OCI-LY3 (cell line): Measurements from ENCODE around the gene AACS.

Source experiments
- H2AFZ ChIP-seq: fragments of 200-600, 300-600 bp; shearing (Covaris generic); 2 replicates; pipeline ENCODE4 v1.6.0; 2014; ENCODE audit warnings: antibody characterized with exemption, low read depth, low read length
- H3K27ac ChIP-seq: fragments of 200-600, 300-600 bp; sonication (generic); 2 replicates; pipeline ENCODE4 v1.5.1; 2014; ENCODE audit warnings: mild to moderate bottlenecking, low read length, moderate library complexity, mixed read lengths
- H3K27me3 ChIP-seq: fragments of 200-600, 300-600 bp; sonication (generic); 2 replicates; pipeline ENCODE4 v1.6.1; 2014; ENCODE audit warnings: low read depth, low read length, mixed read lengths
- H3K36me3 ChIP-seq: fragments of 200-600, 300-600 bp; sonication (generic); replicated peaks from 2 replicates; pipeline ENCODE3; 2014; ENCODE audit warnings: low read depth, low read length, mixed read lengths
- H3K4me1 ChIP-seq: fragments of 300-600, 200-600 bp; sonication (generic); 2 replicates; pipeline ENCODE4 v1.6.1; 2014; ENCODE audit warnings: low read length, mixed read lengths
- H3K4me2 ChIP-seq: fragments of 200-600, 300-600 bp; sonication (generic); 2 replicates; pipeline ENCODE4 v1.6.1; 2014; ENCODE audit warnings: low read length, mixed read lengths
- H3K4me3 ChIP-seq: fragments of 300-600, 200-600 bp; sonication (generic); 2 replicates; pipeline ENCODE4 v1.5.1; 2014; ENCODE audit warnings: antibody characterized with exemption, mild to moderate bottlenecking, low read length, moderate library complexity
- H3K79me2 ChIP-seq: fragments of 300-600, 200-600 bp; shearing (Covaris generic); 2 replicates; pipeline ENCODE4 v1.6.1; 2014; ENCODE audit warnings: mild to moderate bottlenecking, low read length, mixed read lengths
- H3K9ac ChIP-seq: fragments of 300-600, 200-600 bp; shearing (Covaris generic); 2 replicates; pipeline ENCODE4 v1.6.0; 2014; ENCODE audit warnings: mild to moderate bottlenecking, low read length, moderate library complexity
- H3K9me3 ChIP-seq: fragments of 200-600, 300-600 bp; shearing (Covaris generic); 2 replicates; pipeline ENCODE4 v1.6.1; 2014; ENCODE audit warnings: low read length, mixed read lengths; ENCODE audit not compliant: insufficient read depth
- H4K20me1 ChIP-seq: fragments of 200-600, 300-600 bp; sonication (generic); 2 replicates; pipeline ENCODE4 v1.6.1; 2016; ENCODE audit warnings: low read length, mixed read lengths; ENCODE audit not compliant: insufficient read depth
- EZH2phosphoT487 ChIP-seq: fragments of 200-600 bp; shearing (Covaris generic); IDR thresholded peaks from 2 replicates; pipeline ENCODE4 v1.6.1; 2018; ENCODE audit warnings: antibody characterized with exemption, mixed run types, low read depth
- TF ChIP-seq, protein P1 (sequence below): fragments of 200-600, 300-600 bp; sonication (generic); IDR thresholded peaks from 2 replicates; pipeline ENCODE4 v1.5.1; 2014; ENCODE audit warnings: antibody characterized with exemption, low read length, low read depth

The AACS gene

DNA sequence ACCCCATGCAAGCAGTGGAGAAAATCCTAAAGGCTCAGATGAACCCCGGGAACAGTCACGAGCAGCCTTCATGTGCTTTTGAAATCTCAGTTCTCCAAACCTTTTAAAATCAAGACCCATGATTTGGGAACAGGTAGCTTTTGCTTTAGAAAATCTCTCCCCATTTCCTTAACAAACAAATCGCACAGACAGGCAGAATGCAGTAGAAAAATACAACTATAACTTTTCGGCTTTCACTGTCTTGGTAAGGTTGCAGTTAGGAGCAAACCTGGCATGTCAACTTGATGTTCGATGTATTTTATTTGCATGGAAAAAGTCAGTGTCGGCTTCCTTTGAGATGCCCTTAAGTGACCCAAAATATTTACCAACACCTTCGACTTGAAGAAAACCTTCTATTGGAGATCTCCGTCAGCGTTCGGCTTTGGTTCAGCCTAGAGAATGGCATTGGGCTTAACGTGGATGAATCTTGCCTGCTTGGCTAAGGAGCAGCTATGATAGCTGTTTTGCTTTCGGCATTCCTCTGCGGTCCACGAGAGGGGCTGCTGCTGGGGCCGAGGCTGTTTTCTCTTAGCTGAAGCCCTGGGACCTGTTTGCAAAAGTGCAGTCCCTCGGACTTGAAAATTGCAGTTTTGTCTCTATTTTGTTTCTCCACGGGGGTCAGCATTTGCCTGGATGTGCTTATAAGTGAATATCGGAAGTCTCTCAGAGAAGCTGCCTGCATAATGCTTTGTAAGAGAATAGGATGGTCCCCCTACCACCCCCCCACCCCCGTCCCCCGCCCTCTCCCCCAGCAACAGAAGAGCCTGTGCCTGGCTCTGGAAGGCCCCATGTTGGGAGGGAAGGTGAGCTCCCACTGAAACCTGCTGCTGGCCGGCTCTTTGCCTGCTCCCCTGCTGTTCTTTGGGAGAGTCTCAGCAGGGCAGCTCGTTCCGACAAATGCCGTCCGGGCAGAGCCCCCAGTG is 122.8 kb downstream of the AACS start:
- H3K4me3 ChIP-seq = no peak overlapping the region
- H3K79me2 ChIP-seq = no peaks in the 10 kb centered on the region
- peaks cover 17% of the 10 kb centered on the region for H3K4me1 ChIP-seq
- H3K4me2 ChIP-seq = no peak overlapping the region
- no peak overlapping the region for H3K9ac ChIP-seq
- no peak overlapping the region for H3K27ac ChIP-seq
- no peaks in the 10 kb centered on the region for H3K9me3 ChIP-seq
- TF ChIP-seq EZH2phosphoT487 = no peak
- TF ChIP-seq, protein P1, sequence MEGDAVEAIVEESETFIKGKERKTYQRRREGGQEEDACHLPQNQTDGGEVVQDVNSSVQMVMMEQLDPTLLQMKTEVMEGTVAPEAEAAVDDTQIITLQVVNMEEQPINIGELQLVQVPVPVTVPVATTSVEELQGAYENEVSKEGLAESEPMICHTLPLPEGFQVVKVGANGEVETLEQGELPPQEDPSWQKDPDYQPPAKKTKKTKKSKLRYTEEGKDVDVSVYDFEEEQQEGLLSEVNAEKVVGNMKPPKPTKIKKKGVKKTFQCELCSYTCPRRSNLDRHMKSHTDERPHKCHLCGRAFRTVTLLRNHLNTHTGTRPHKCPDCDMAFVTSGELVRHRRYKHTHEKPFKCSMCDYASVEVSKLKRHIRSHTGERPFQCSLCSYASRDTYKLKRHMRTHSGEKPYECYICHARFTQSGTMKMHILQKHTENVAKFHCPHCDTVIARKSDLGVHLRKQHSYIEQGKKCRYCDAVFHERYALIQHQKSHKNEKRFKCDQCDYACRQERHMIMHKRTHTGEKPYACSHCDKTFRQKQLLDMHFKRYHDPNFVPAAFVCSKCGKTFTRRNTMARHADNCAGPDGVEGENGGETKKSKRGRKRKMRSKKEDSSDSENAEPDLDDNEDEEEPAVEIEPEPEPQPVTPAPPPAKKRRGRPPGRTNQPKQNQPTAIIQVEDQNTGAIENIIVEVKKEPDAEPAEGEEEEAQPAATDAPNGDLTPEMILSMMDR = no peak
- no peaks in the 10 kb centered on the region for H4K20me1 ChIP-seq
- no peaks in the 10 kb centered on the region for H3K36me3 ChIP-seq
- H3K27me3 ChIP-seq = peaks cover 20% of the 10 kb centered on the region
- H2AFZ ChIP-seq = no peak overlapping the region

DNA sequence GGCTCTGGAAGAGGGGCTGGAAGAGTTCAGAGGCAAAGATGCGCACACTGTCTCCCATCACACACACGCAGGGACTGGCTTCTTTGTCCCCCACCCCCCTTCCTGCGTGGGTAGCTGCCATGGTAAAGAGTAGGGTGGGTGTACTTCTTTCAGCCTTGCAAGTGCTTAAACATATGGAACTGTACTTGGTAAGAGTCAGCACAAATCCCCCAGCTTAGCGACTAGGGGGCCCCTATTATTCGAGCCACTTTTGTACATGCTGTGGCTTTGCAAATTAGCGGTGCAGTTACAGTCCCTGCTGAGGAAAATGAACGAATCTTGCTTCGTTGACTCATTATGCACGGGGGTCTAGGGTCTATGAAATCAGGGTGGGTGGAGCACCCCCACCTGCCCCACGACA is 123.8 kb downstream of the AACS start:
- Histone ChIP-seq H3K27me3 (peaks cover 20% of the 10 kb centered on the region), H3K79me2 (no peaks in the 10 kb centered on the region), H3K36me3 (no peaks in the 10 kb centered on the region), H3K9me3 (no peaks in the 10 kb centered on the region), H3K4me1 (peaks cover 10% of the 10 kb centered on the region; the same call in 1 of the 2 replicates), H2AFZ (no peak overlapping the region), H4K20me1 (no peaks in the 10 kb centered on the region), H3K4me3 (no peak overlapping the region), H3K9ac (no peak overlapping the region), H3K27ac (no peak overlapping the region), H3K4me2 (no peak overlapping the region)
- TF ChIP-seq EZH2phosphoT487 = no peak
- TF ChIP-seq, protein P1 = no peak

DNA sequence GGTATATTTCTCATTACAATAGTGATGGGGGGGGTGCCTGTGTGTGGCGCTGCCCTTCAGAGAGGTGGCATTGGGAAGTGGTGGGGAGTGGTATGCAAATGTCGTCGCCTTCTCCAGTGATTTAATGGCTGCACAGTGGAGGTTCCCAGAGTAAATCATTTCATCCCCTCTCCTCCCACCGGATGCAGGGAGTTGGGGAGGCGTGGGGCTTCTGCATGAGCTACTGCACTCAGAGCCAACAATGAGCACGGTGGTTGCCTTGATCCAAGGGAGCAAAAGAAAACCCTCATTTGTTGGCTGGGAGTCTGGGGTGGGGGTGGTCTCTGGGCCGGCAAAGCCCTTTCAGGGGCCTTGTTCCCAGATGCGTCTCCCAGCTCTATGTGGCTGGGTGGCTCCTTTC is 124.3 kb downstream of the AACS start:
- H3K4me2 ChIP-seq = no peak overlapping the region
- TF ChIP-seq, protein P1 = no peak
- no peak for TF ChIP-seq EZH2phosphoT487
- H3K27ac ChIP-seq = no peak overlapping the region
- no peak overlapping the region for H3K9ac ChIP-seq
- peaks cover 5% of the 10 kb centered on the region; the same call in 1 of the 2 replicates for H3K4me1 ChIP-seq
- no peaks in the 10 kb centered on the region for H3K9me3 ChIP-seq
- no peak overlapping the region for H3K4me3 ChIP-seq
- H3K79me2 ChIP-seq = no peaks in the 10 kb centered on the region
- H4K20me1 ChIP-seq = no peaks in the 10 kb centered on the region
- H2AFZ ChIP-seq = no peak overlapping the region
- peaks cover 15% of the 10 kb centered on the region for H3K27me3 ChIP-seq
- no peaks in the 10 kb centered on the region for H3K36me3 ChIP-seq

DNA sequence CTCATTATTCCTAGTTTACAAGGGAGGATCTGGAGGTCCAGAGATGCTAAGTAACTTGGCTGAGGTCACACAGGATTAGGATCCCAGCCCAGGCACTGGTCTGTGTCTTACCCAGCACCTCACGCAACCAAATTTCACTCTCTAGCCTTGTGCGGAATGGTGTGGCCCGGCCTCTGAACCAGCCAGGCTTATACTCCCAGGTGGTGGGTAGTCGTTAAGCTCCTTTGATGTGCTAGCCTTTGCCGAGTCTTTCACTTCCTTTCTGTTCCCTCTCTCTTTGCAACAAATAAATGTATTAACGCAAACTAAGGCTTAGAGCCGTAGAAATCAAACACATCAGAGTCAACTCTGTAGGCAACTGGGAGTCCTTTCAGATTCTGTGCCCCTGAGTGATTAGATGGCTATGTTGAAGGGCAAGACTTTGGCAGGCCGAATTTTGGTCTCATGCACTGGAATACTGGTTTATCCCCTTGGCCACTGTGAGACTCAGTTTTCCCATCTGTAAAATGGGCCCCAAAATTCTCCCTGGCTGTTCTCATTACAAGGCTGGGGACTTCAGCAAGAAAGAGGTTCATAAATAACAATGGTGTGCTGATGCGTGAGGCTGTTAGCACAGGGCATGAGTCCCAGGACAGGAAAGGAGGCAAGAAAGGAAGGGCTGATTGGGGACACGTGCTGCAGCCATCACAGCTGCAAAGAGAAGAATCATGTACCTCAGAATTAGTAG is 126.3 kb downstream of the AACS start:
- Histone ChIP-seq H3K27ac (no peak overlapping the region), H3K27me3 (peaks cover 8% of the 10 kb centered on the region), H3K4me2 (no peak overlapping the region), H3K36me3 (no peaks in the 10 kb centered on the region), H4K20me1 (no peaks in the 10 kb centered on the region), H3K9me3 (no peaks in the 10 kb centered on the region), H2AFZ (no peak overlapping the region), H3K4me1 (no peaks in the 10 kb centered on the region), H3K9ac (no peak overlapping the region), H3K4me3 (no peak overlapping the region), H3K79me2 (no peaks in the 10 kb centered on the region)
- TF ChIP-seq, protein P1 = no peak
- no peak for TF ChIP-seq EZH2phosphoT487
